GM12878 (cell line): Measurements from ENCODE around the gene SNRPB2. TPM values are rescaled to one million over a fixed set of nuclear protein-coding genes. Genes with fewer than 3 reads are reported as not detected.
A peak's percentile ranks its signal among the peaks of the same experiment; 100 is the strongest.

Source experiments
- ATAC-seq: fragments of 200-7000 bp; cut with Tn5 transposase; 3 replicates; pipeline ENCODE4 v1.9.1; 2020; ENCODE audit warnings: mild to moderate bottlenecking, moderate library complexity
- BruUV-seq: library from RNA; stranded (reverse); fragments of 400-500 nt; replicated peaks from 2 replicates; lab custom pipeline; 2021; lab: Mats Ljungman, UMichigan
- CTCF ChIA-PET: fragments of 300-600 bp; sonication (Branson Sonifier 250); formaldehyde crosslinking; extraction: SDS; loops from one replicate; lab custom pipeline; 2021; ENCODE audit warnings: inconsistent platforms; lab: Yijun Ruan, JAX
- POLR2A ChIA-PET: fragments of 350-600 bp; formaldehyde crosslinking; extraction: SDS; loops from one replicate; lab custom pipeline; 2021; ENCODE audit warnings: inconsistent platforms; lab: Charles Lee
- RAD21 ChIA-PET: fragments of 300-600 bp; sonication (Branson Sonifier 250); formaldehyde crosslinking; loops from one replicate; lab custom pipeline; 2023; ENCODE audit warnings: antibody characterized with exemption; ENCODE audit not compliant: unreplicated experiment; lab: Charles Lee
- SMC1A ChIA-PET: fragments of 300-600 bp; sonication (Branson Sonifier 250); formaldehyde crosslinking; loops from one replicate; lab custom pipeline; 2023; ENCODE audit not compliant: unreplicated experiment, uncharacterized antibody; lab: Charles Lee
- DNase-seq: peaks from one replicate; pipeline ENCODE4 v3.0.0-alpha.2; 2011; ENCODE audit warnings: low read depth, low spot score
- FAIRE-seq: peaks from 3 replicates; lab custom pipeline; 2011; peaks lifted over from hg19 to GRCh38; lab: Jason Lieb, UNC
- H2AFZ ChIP-seq: 2 replicates; pipeline ENCODE4 v1.6.0; 2011; ENCODE audit warnings: low read depth, low read length, control low read depth; ENCODE audit not compliant: control insufficient read depth
- H3K27ac ChIP-seq: 2 replicates; pipeline ENCODE4 v1.5.1; 2011; ENCODE audit warnings: control low read depth; ENCODE audit not compliant: control insufficient read depth, insufficient read depth
- H3K27me3 ChIP-seq, 2 experiments: replicated peaks in 1 of 2; 2 replicates each; pipeline versions ENCODE4 v1.6.0 to v1.6.1; 2011; ENCODE audit warnings: low read length in 1 of 2; ENCODE audit not compliant: control insufficient read depth in 2 of 2, insufficient read depth in 2 of 2
- H3K36me3 ChIP-seq, 2 experiments: 2 replicates each; pipeline ENCODE4 v1.5.1; 2011; ENCODE audit warnings: low read length in 1 of 2; ENCODE audit not compliant: control insufficient read depth in 2 of 2, insufficient read depth in 2 of 2
- H3K4me1 ChIP-seq: 2 replicates; pipeline ENCODE4 v1.6.1; 2011; ENCODE audit warnings: mild to moderate bottlenecking, low read length, moderate library complexity, mixed read lengths; ENCODE audit not compliant: control insufficient read depth, insufficient read depth
- H3K4me2 ChIP-seq: 2 replicates; pipeline ENCODE4 v1.6.0; 2011; ENCODE audit warnings: control low read depth; ENCODE audit not compliant: control insufficient read depth, insufficient read depth
- H3K4me3 ChIP-seq: fragments of 200-600 bp; sonication (generic); 2 replicates; pipeline ENCODE4 v1.5.1; 2016
- H3K79me2 ChIP-seq: 2 replicates; pipeline ENCODE4 v1.6.0; 2011; ENCODE audit warnings: low read length; ENCODE audit not compliant: control insufficient read depth, insufficient read depth
- H3K9ac ChIP-seq: 2 replicates; pipeline ENCODE4 v1.8.0; 2011; ENCODE audit warnings: low read length, control low read depth, mixed read lengths; ENCODE audit not compliant: control insufficient read depth, insufficient read depth
- H3K9me3 ChIP-seq: replicated peaks from 3 replicates; pipeline ENCODE4 v1.5.1; 2011; ENCODE audit warnings: mild to moderate bottlenecking, low read length; ENCODE audit not compliant: control insufficient read depth, insufficient read depth
- H4K20me1 ChIP-seq: 2 replicates; pipeline ENCODE4 v1.6.0; 2011; ENCODE audit not compliant: control insufficient read depth, insufficient read depth
- CBX3 ChIP-seq: fragments of 200-600 bp; sonication (generic); IDR thresholded peaks from 2 replicates; pipeline ENCODE4 v1.6.1; 2016; ENCODE audit warnings: low read depth, borderline replicate concordance
- CBX5 ChIP-seq: sonication (generic); IDR thresholded peaks from 2 replicates; pipeline ENCODE4 v1.6.1; 2016; ENCODE audit warnings: low read depth, moderate library complexity, mild to moderate bottlenecking, inconsistent platforms
- CEBPB ChIP-seq, 2 experiments: fragments of 150-350 bp in 1 of 2; IDR thresholded peaks; 2 replicates each; pipeline ENCODE4 v1.6.1; 2012 to 2014; ENCODE audit warnings: low read depth in 2 of 2, low read length in 2 of 2, borderline replicate concordance in 1 of 2, inconsistent platforms in 1 of 2
- ESRRA ChIP-seq: IDR thresholded peaks from 2 replicates; pipeline ENCODE4 v1.6.1; 2012; ENCODE audit warnings: mild to moderate bottlenecking, low read length, improper control_type of control experiment
- LARP7 ChIP-seq: fragments of 450-650 bp; IDR thresholded peaks from 2 replicates; pipeline ENCODE4 v1.6.1; 2017; ENCODE audit warnings: mild to moderate bottlenecking
- NFYA ChIP-seq: IDR thresholded peaks from 2 replicates; pipeline ENCODE4 v1.6.1; 2011; ENCODE audit warnings: low read depth, mild to moderate bottlenecking, low read length, improper control_type of control experiment, borderline replicate concordance
- RBBP5 ChIP-seq: fragments of 200-600 bp; sonication (generic); conservative IDR thresholded peaks from 2 replicates; pipeline ENCODE4 v1.6.1; 2016
- SMC3 ChIP-seq: IDR thresholded peaks from 2 replicates; pipeline ENCODE4 v1.6.1; 2011; ENCODE audit warnings: low read length, improper control_type of control experiment, borderline replicate concordance
- TCF7 ChIP-seq: IDR thresholded peaks from 2 replicates; pipeline ENCODE4 v1.6.1; 2014; ENCODE audit warnings: antibody characterized with exemption, borderline replicate concordance
- YBX1 ChIP-seq: fragments of 450-650 bp; IDR thresholded peaks from 2 replicates; pipeline ENCODE4 v1.6.1; 2016; ENCODE audit warnings: antibody characterized with exemption
- WGBS: methylation state at CpG from one replicate; pipeline ENCODE4 v1.1.6; 2016; ENCODE audit warnings: low lambda C conversion rate; ENCODE audit not compliant: insufficient replicate concordance, insufficient coverage; ENCODE audit errors: missing lambda C conversion rate; 5-methylcytosine and 5-hydroxymethylcytosine counted together
- in situ Hi-C: fragments of 300-500 bp; cut with MboI; formaldehyde crosslinking; loops from 9 replicates; pipeline ENCODE4 v1.14.3; 2018; ENCODE audit warnings: mixed read lengths
- intact Hi-C: fragments of 100-400 bp; cut with micrococcal nuclease; formaldehyde crosslinking; loops from one replicate; pipeline ENCODE4 v1.14.2; 2022; ENCODE audit not compliant: unreplicated experiment
- polyA plus RNA-seq, 11 experiments: library from polyadenylated mRNA; depleted of rRNA in 4 of 11; unstranded in 6 of 11; stranded (reverse) in 5 of 11; fragments of >200 nt; fragmentation: Nextera tagmentation in 4 of 11; fragmentation: Illumina TruSeq in 1 of 11; extraction: Ambion mirVana in 4 of 11; extraction: Trizol in 1 of 11; gene quantifications; 1 replicate in 1 of 11; 2 replicates in 10 of 11; pipeline versions ENCODE4 v1.2.1 to v1.2.3, GENCODE V29; 2011 to 2016; ENCODE audit warnings: inconsistent platforms in 2 of 11, missing spikeins in 2 of 11, low read depth in 1 of 11
- total RNA-seq, 4 experiments: library from RNA; depleted of rRNA in 3 of 4; stranded (reverse); fragments of >200 nt in 3 of 4; fragmentation: Illumina TruSeq in 1 of 4; extraction: Trizol in 1 of 4; gene quantifications; 2 replicates each; pipeline versions ENCODE4 v1.2.1 to v1.2.3, GENCODE V29; 2013 to 2021
- TF ChIP-seq, protein P1 (sequence below): fragments of 450-650 bp; IDR thresholded peaks from 2 replicates; pipeline ENCODE4 v1.6.1; 2017; ENCODE audit warnings: mild to moderate bottlenecking
- TF ChIP-seq, protein P2 (sequence below): IDR thresholded peaks from 2 replicates; pipeline ENCODE4 v1.6.1; 2011; ENCODE audit warnings: low read depth, mild to moderate bottlenecking, low read length, moderate library complexity, borderline replicate concordance; ENCODE audit errors: extremely low read depth
- TF ChIP-seq, protein P3 (sequence below): fragments of 450-650 bp; IDR thresholded peaks from 2 replicates; pipeline ENCODE4 v1.6.1; 2017; ENCODE audit warnings: mild to moderate bottlenecking, moderate library complexity
- TF ChIP-seq, protein P4 (sequence below): fragments of 450-650 bp; IDR thresholded peaks from 2 replicates; pipeline ENCODE4 v1.6.1; 2016; ENCODE audit warnings: mild to moderate bottlenecking

The SNRPB2 gene
- total and polyA plus RNA-seq, 10 of the 15 experiments (the other 5 are each of a cell fraction or from before 2014, with no cell fraction given) = 63.5 to 245 (median 136) TPM

DNA sequence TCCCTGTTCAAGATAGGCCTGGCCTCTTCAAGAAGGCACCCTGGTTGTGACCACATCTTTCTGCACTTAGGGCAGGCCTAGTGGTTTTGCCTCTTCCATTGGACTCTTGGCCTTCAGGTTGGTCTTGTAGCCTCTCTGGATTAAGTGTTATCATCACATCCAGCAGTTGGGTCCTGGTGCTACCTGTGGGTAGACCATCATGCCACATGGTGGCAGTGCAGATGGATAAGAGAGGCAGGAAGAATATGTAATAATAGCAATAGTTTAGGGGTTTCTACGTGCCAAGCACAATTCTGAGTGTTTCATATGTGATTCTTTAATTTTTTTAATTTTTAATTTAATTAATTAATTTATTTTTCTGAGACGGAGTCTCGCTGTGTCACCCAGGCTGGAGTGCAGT lies 28.5 kb upstream of the SNRPB2 start:
- Histone ChIP-seq H3K27me3 (peaks cover 0 to 3% of the 10 kb centered on the region in 2 experiments; a peak in 1 of 4 replicates), H3K79me2 (no peaks in the 10 kb centered on the region), H4K20me1 (no peaks in the 10 kb centered on the region), H3K27ac (no peak overlapping the region), H2AFZ (no peak overlapping the region), H3K9me3 (peaks cover 6% of the 10 kb centered on the region; the same call in 1 of the 3 replicates), H3K4me2 (no peak overlapping the region), H3K4me1 (no peaks in the 10 kb centered on the region), H3K4me3 (no peak overlapping the region), H3K36me3 (no peaks in the 10 kb centered on the region), H3K9ac (no peak overlapping the region)
- in situ Hi-C loops (no loop called here), intact Hi-C loops (loop anchor here (2.0 kb wide), 1 partner anchor 60 kb away; no protein-coding TSS in a partner anchor)
- no TSS peak for BruUV-seq
- FAIRE-seq = no peak
- POLR2A ChIA-PET = no interaction called here
- RAD21 ChIA-PET = no interaction called here
- SMC1A ChIA-PET = interaction anchor here (0.9 kb wide), 1 partner anchor 59 kb away, joined by 3 read pairs; no protein-coding TSS in a partner anchor
- DNase-seq = no peak
- ATAC-seq = peak; percentile 69
- CTCF ChIA-PET = no interaction called here
- WGBS = 67% methylated on average over 3 of the region's 3 CpGs
- TF ChIP-seq LARP7 = no peak
- TF ChIP-seq NFYA = no peak
- TF ChIP-seq, protein P1, sequence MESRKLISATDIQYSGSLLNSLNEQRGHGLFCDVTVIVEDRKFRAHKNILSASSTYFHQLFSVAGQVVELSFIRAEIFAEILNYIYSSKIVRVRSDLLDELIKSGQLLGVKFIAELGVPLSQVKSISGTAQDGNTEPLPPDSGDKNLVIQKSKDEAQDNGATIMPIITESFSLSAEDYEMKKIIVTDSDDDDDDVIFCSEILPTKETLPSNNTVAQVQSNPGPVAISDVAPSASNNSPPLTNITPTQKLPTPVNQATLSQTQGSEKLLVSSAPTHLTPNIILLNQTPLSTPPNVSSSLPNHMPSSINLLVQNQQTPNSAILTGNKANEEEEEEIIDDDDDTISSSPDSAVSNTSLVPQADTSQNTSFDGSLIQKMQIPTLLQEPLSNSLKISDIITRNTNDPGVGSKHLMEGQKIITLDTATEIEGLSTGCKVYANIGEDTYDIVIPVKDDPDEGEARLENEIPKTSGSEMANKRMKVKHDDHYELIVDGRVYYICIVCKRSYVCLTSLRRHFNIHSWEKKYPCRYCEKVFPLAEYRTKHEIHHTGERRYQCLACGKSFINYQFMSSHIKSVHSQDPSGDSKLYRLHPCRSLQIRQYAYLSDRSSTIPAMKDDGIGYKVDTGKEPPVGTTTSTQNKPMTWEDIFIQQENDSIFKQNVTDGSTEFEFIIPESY = no peak
- TF ChIP-seq, protein P2, sequence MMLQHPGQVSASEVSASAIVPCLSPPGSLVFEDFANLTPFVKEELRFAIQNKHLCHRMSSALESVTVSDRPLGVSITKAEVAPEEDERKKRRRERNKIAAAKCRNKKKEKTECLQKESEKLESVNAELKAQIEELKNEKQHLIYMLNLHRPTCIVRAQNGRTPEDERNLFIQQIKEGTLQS = no peak
- TF ChIP-seq CEBPB (IDR thresholded peaks at IDR 0.05; ENCODE audit: borderline replicate concordance in 1 of 2, low read depth in 2 of 2, low read length in 2 of 2) = no peak
- no peak for TF ChIP-seq YBX1
- peak; percentile 59; the same call in 1 of the 2 replicates for TF ChIP-seq SMC3
- no peak for TF ChIP-seq CBX5
- no peak for TF ChIP-seq CBX3
- TF ChIP-seq TCF7 = no peak
- TF ChIP-seq RBBP5 = no peak
- TF ChIP-seq, protein P3, sequence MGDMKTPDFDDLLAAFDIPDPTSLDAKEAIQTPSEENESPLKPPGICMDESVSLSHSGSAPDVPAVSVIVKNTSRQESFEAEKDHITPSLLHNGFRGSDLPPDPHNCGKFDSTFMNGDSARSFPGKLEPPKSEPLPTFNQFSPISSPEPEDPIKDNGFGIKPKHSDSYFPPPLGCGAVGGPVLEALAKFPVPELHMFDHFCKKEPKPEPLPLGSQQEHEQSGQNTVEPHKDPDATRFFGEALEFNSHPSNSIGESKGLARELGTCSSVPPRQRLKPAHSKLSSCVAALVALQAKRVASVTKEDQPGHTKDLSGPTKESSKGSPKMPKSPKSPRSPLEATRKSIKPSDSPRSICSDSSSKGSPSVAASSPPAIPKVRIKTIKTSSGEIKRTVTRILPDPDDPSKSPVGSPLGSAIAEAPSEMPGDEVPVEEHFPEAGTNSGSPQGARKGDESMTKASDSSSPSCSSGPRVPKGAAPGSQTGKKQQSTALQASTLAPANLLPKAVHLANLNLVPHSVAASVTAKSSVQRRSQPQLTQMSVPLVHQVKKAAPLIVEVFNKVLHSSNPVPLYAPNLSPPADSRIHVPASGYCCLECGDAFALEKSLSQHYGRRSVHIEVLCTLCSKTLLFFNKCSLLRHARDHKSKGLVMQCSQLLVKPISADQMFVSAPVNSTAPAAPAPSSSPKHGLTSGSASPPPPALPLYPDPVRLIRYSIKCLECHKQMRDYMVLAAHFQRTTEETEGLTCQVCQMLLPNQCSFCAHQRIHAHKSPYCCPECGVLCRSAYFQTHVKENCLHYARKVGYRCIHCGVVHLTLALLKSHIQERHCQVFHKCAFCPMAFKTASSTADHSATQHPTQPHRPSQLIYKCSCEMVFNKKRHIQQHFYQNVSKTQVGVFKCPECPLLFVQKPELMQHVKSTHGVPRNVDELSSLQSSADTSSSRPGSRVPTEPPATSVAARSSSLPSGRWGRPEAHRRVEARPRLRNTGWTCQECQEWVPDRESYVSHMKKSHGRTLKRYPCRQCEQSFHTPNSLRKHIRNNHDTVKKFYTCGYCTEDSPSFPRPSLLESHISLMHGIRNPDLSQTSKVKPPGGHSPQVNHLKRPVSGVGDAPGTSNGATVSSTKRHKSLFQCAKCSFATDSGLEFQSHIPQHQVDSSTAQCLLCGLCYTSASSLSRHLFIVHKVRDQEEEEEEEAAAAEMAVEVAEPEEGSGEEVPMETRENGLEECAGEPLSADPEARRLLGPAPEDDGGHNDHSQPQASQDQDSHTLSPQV = no peak
- TF ChIP-seq, protein P4, sequence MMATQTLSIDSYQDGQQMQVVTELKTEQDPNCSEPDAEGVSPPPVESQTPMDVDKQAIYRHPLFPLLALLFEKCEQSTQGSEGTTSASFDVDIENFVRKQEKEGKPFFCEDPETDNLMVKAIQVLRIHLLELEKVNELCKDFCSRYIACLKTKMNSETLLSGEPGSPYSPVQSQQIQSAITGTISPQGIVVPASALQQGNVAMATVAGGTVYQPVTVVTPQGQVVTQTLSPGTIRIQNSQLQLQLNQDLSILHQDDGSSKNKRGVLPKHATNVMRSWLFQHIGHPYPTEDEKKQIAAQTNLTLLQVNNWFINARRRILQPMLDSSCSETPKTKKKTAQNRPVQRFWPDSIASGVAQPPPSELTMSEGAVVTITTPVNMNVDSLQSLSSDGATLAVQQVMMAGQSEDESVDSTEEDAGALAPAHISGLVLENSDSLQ = no peak
- no peak for TF ChIP-seq ESRRA
